Ramos (cell line): ENCODE results near the gene WDR86.

Experiments used
- in situ Hi-C: fragments of 300-500 bp; cut with MboI; formaldehyde crosslinking; loops from one replicate; pipeline ENCODE4 v1.14.3; 2022; ENCODE audit warnings: low sequenced_read_pairs; ENCODE audit not compliant: unreplicated experiment

Gene WDR86

GRCh38 chr7:151409667-151410404 lies at the start of gene WDR86:
Gene WDR86, minus strand, starts transcription at chr7:151410038. Its CDS starts 449 bp downstream, at chr7:151409589.
- in situ Hi-C loops, result no loop called here

GRCh38 chr7:151457534-151457933 lies 47.7 kb upstream of the WDR86 start:
- in situ Hi-C loops, result no loop called here

GRCh38 chr7:151456782-151457181 lies 46.9 kb upstream of the WDR86 start:
- in situ Hi-C loops, result no loop called here

GRCh38 chr7:151456276-151456675 lies 46.4 kb upstream of the WDR86 start:
- in situ Hi-C loops, result no loop called here

GRCh38 chr7:151455690-151456089 lies 45.9 kb upstream of the WDR86 start:
- in situ Hi-C loops, result no loop called here

GRCh38 chr7:151454932-151455530 lies 45.2 kb upstream of the WDR86 start:
- in situ Hi-C loops, result no loop called here

- in situ Hi-C loops, result no loop called here
Measured at GRCh38 chr7:151454305-151454704, 44.5 kb upstream of the WDR86 start.

- in situ Hi-C loops, result no loop called here
Measured at GRCh38 chr7:151453326-151453791, 43.5 kb upstream of the WDR86 start.

- in situ Hi-C loops, result no loop called here
Measured at GRCh38 chr7:151452680-151453325, 43.0 kb upstream of the WDR86 start.

- in situ Hi-C loops, result no loop called here
Measured at GRCh38 chr7:151451626-151452571, 42.1 kb upstream of the WDR86 start.

- in situ Hi-C loops, result no loop called here
Measured at GRCh38 chr7:151451156-151451555, 41.3 kb upstream of the WDR86 start.

- in situ Hi-C loops, result loop anchor here (5.0 kb wide), 1 partner anchor 78 kb away; no protein-coding TSS in a partner anchor
Measured at GRCh38 chr7:151449990-151450389, 40.2 kb upstream of the WDR86 start.

GRCh38 chr7:151448261-151449252 lies 38.7 kb upstream of the WDR86 start:
- in situ Hi-C loops, result loop anchor here (5.0 kb wide), 1 partner anchor 76 kb away; no protein-coding TSS in a partner anchor

GRCh38 chr7:151447901-151448260 lies 38.0 kb upstream of the WDR86 start:
- in situ Hi-C loops, result loop anchor here (5.0 kb wide), 1 partner anchor 76 kb away; no protein-coding TSS in a partner anchor

- in situ Hi-C loops, result loop anchor here (5.0 kb wide), 1 partner anchor 75 kb away; no protein-coding TSS in a partner anchor
Measured at GRCh38 chr7:151447312-151447711, 37.5 kb upstream of the WDR86 start.

GRCh38 chr7:151446412-151446811 lies 36.6 kb upstream of the WDR86 start:
- in situ Hi-C loops, result loop anchor here (5.0 kb wide), 1 partner anchor 74 kb away; no protein-coding TSS in a partner anchor

- in situ Hi-C loops, result loop anchor here (5.0 kb wide), 1 partner anchor 72 kb away; no protein-coding TSS in a partner anchor
Measured at GRCh38 chr7:151444632-151445031, 34.8 kb upstream of the WDR86 start.

- in situ Hi-C loops, result no loop called here
Measured at GRCh38 chr7:151442776-151443496, 33.1 kb upstream of the WDR86 start.
